Measurements from ENCODE around the gene PLPP2.
"Not testable (repeated sequence)": the region's sequence is repeated elsewhere in the genome, so short reads cannot be mapped to it uniquely, and the experiment has no call there.

The PLPP2 gene

GRCh38 chr19:292951-293350 is 1.7 kb upstream of the PLPP2 start:
- DNase-seq (ENCODE audit: low spot score), result no peak

DNA sequence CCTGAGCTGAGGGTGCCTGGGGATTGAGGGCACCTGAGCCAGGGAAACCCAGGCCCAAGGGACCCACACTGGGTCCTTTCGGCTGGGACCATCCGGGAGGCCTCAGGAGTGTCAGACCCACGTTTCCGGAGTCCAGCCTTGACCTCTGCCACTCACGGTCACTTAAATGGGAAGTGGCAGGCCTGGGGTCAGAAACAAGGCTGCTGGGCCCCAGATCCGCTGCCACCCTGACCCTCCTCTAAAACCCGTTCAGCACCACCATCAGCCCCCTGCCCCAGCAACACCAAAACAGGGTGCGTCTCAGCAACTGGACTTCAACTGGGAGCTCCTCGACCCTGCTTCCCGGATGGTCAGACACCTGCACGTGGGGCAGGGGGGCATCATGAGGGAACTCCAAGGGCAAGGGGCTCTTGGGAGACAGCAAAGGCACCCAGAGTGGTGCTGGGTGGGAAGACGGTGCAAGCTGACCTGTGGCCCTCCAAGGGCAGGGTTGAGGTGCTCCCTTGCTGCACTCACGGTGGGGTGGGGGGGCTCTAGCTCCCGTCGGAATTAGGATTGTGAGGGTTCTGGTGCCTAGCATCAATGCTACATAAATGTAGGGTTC is 1.2 kb upstream of the PLPP2 start:
- no peak for DNase-seq (ENCODE audit: low spot score)

GRCh38 chr19:291561-292280 is 518 bp upstream of the PLPP2 start:
- DNase-seq (ENCODE audit: low spot score), result no peak

DNA sequence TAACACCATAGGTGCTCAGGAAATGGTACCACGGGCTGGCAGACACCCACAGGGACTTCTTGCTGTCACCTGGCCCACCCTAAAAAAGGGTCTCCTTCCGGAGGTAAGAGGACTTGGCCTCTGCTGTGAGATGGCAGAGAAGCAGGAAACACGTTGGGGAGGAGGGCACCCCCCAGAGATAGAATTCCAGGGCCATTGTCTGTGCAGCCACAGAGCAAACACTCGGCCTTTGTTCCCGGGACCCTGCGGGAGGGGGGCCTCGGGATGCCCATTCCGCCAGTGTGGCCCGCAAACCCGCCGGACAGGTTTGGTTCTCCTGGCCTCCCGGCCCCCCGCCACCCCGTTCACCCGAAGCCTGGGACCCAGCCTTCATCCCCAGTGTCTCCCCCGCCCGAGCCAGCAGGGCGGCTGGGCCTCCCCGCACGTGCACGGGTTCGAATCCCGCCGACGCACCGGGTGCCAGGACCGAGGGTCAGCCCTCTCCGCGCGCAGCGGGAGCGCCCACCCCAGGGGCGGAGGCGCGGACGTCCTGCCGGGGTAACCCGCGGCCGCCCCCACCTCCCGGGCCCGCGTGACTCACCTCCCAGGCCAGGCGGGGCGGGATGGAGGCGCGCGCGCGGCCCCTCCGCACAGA is 714 bp downstream of the PLPP2 start:
- DNase-seq (ENCODE audit: low spot score), result peak; percentile 40

- no peak for DNase-seq (ENCODE audit: low spot score)
These were observed 1.4 kb downstream of the PLPP2 start for GRCh38 chr19:289651-290371.

DNA sequence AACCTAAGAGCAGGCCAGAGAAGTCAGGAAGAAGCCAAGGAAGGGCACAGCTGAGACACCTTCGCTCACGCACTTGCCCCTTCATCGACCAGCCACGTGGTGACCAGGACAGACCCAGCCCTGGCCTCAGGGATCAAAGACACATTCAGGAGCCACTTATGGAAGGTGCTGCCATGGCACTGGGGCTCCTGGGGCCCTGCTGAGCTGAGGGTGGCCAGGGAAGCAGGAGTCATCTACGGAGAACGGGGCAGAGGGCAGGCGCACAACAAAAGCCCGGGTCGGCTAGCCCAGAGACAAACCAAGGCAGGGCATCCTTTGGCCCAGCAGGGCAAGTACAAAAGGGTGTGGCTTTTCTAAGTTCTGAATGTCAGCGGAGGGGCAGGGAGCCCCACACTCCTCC is 2.3 kb downstream of the PLPP2 start:
- no peak for DNase-seq (ENCODE audit: low spot score)

GRCh38 chr19:287381-287871 is 3.8 kb downstream of the PLPP2 start:
- no peak for DNase-seq (ENCODE audit: low spot score)

- DNase-seq (ENCODE audit: low spot score), result no peak
These were observed 7.8 kb downstream of the PLPP2 start for GRCh38 chr19:283395-283794.

DNA sequence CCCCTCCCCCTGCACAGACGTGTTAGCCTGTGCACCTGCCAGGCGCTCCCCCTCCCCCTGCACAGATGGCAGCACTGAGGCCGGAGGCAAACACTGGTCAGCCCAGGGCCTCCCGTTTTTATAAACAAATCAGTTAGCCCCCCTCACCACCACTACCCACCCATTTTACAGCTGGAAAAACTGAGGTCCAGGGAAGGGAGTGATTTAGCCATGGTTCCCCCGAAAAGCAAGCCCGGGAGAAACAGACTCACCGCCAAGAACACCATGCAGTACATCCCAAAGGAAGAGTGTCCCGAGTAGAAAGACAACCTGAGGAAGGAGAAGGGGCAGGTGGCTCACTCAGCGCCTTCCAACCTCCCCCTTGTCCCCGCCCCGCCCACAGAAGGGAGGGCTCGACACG is 8.7 kb downstream of the PLPP2 start:
- no peak for DNase-seq (ENCODE audit: low spot score)

DNA sequence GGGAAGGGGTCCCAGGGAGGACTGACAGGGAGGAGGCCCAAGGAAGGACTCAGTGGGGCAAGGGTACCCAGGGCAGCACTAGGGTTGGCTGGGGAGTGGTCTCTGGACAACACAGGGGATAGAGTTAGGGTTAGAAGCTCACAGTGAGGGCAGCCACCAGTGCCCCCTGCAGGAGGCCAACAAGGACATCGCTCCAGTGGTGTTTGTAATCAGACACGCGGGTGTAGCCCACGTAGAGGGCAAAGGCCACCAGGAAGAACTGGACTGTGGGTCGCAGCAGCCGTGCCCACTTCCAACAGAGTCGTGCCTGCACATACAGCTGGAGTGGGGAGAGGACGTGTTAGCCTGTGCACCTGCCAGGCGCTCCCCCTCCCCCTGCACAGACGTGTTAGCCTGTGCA is 9.2 kb downstream of the PLPP2 start:
- no peak for DNase-seq (ENCODE audit: low spot score)

- DNase-seq (ENCODE audit: low spot score), result no peak
These were observed 9.9 kb downstream of the PLPP2 start for GRCh38 chr19:281156-281853.

DNA sequence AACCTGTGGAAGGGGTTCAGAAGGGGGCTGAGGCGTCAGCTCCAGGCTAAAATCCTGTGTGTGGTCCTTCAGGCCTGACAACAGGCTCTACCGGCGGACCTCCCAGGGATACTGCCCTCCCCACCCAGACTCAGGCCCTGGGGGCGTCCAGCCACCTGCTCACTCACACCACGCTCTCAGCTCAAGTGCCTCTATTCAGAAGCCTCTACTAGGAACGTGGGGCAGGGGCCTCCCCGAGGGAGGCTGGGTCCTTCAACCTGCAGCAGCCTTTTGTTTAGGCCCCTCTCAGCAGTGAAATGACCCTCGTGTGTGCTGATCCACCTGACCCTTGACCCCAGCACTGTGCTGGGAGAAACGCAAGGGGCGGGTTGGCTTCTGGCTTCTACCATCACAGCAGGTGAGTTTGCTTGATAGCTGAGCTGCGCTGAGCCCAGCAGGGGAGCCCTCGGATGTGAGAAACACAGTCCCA is 10.6 kb downstream of the PLPP2 start:
- DNase-seq (ENCODE audit: low spot score), result no peak

- no peak for DNase-seq (ENCODE audit: low spot score)
These were observed 11.5 kb downstream of the PLPP2 start for GRCh38 chr19:279656-280055.

GRCh38 chr19:279231-279630 is 12.0 kb downstream of the PLPP2 start:
- DNase-seq (ENCODE audit: low spot score), result no peak

DNA sequence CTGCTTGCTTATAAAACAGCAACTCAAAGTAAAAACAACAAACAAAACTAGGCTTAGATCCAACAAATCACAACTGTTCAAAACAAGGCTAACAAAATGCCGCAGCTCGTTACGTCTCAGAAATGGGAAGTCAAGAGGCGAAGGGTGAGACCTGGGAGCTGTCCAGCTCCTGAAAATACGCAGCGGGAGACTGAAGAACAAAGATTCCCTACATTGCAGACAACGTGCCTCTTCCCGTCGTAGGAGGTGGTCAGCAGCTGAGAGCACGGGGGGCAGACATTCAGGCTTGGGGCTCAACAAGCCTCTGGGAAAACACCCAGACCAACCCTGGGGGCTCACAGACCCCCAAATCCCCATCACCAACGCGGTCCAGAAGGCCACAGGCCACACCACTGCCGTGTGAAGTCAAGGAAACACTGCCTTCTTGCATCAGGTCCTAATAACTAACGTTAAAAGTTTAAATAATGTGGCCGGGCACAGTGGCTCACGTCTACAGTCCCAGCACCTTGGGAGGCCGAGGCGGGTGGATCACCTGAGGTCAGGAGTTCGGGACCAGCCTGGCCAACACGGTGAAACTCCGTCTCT is 13.5 kb downstream of the PLPP2 start:
- DNase-seq (ENCODE audit: low spot score), result no peak

GRCh38 chr19:277131-277530 is 14.1 kb downstream of the PLPP2 start:
- no peak for DNase-seq (ENCODE audit: low spot score)

DNA sequence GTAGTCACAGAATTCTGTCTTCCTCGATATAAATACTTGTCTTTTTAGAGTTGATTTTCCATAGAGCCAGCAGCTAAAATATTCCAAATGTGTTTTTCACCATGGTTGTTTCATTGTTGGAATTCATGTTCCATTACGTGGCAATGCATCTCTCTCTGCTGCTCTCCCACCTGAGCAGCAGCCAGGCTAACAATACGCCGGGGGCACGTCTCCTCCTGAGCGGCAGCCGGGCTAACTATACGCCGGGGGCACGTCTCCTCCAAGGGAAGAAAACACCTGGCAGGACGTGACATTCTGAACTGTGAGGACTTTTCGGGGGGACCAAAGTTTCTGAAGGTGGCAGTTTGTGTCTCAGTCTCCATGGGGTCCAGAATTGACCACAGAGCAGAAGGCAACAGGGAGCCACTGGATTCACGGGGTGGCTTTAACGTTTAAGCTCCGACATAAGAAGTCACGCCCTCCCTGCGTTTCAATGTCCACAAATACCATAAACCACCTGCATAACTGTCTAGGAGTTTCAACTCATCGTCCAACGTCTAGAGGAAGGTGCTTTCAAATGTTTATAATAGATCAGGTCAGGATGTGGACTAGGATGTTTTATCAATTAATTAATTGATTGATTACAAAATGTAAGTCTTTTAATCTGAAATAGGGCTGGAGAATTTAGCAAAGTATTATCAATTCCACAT is 15.1 kb downstream of the PLPP2 start:
- DNase-seq (ENCODE audit: low spot score), result no peak

GRCh38 chr19:275000-275399 is 16.2 kb downstream of the PLPP2 start:
- no peak for DNase-seq (ENCODE audit: low spot score)

GRCh38 chr19:273393-273792 is 17.8 kb downstream of the PLPP2 start:
- no peak for DNase-seq (ENCODE audit: low spot score)

DNA sequence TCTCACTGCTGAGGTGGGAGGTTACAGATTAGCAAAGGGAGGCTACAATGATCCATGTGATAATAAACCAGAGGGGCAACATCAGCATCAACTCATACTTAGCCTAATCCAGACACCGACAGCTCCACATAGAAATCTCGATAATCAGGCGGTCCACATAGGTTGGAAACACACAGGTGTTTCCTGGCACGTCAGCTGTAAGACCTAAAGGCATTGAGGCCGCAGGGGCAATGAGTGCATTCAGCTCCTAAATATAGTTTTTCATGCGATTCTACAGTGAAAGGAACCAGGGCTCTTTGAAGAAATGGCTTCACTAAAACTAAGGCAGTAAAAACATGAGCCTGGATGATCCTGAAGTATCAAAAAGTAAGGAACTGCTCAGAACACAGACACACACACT is 19.3 kb downstream of the PLPP2 start:
- DNase-seq (ENCODE audit: low spot score), result no peak

DNA sequence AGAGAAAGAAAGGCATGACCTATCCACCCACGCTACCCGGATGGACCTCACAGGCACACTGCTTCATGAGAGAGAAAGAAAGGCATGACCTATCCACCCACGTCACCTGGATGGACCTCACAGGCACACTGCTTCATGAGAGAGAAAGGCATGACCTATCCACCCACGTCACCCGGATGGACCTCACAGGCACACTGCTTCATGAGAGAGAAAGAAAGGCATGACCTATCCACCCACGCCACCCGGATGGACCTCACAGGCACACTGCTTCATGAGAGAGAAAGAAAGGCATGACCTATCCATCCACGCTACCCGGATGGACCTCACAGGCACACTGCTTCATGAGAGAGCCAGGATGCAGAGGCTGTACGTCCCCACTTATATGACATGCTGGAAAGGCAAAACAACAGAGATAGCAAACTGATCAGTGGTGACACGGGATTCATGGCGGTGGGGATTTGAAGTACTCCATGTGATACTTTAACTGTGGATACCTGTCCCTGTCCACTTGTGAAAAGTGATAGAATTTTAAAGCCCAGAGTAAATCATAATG is 20.4 kb downstream of the PLPP2 start:
- DNase-seq (ENCODE audit: low spot score), result not testable (repeated sequence)
